ENCODE measurements around the gene HDLBP. TPM values are rescaled to one million over a fixed set of nuclear protein-coding genes. Genes with fewer than 3 reads are reported as not detected.

HDLBP gene
- total RNA-seq, 2 donors from 2014 or later: 274 to 287 TPM

DNA sequence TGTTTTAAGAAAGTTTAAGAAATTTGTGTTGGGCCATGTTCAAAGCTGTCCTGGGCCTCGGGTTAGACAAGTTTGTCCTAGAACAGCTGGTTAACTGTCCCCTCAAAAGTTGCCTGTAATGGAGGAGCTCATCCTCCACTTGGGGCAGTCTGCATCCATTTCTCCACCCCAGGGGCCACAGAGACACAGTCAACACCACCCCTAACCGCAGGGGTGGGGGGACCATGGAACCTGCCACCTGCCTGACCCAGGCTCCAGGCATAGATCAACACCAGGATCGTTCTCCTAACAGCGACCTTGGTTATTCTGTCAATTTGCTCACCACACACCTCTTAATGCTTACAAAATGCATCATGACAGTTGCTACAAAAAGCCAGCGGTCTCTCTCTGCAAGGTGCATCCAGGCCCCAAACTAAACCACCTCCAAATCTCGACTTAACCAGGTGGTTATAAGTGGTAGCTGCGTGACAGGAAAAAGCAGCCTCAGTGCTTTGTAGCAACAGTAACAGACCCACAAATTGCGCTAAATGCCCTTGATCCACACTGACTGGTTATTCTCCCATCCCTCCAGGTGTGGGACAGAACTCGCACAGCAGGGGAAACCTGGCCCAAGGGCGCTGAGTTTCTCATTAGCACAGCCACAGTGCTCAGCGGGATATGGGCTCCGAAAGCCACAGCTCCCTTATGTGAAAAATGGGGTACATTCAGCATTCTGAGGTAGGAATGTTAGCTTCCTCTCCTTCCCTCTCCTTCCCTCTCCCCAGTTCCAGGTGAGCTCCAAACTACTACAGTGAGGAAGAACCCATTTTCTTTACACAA, 48.0 kb downstream of the HDLBP start:
- DNase-seq (ENCODE audit: low spot score): peak; percentile 23
- Histone ChIP-seq H3K36me3 (peaks cover 65% of the 10 kb centered on the region), H3K27me3 (no peaks in the 10 kb centered on the region), H3K4me3 (no peak overlapping the region), H3K27ac (no peak overlapping the region), H3K9me3 (no peaks in the 10 kb centered on the region), H3K4me1 (peaks cover 0 to 30% of the 10 kb centered on the region in 2 donors)
- no peak for TF ChIP-seq CTCF (IDR thresholded peaks at IDR 0.05)

GRCh38 chr2:241265506-241265905, 50.0 kb downstream of the HDLBP start:
- Histone ChIP-seq H3K9me3 (no peaks in the 10 kb centered on the region), H3K27me3 (no peaks in the 10 kb centered on the region), H3K36me3 (peaks cover 84% of the 10 kb centered on the region), H3K4me3 (no peak overlapping the region), H3K4me1 (peaks cover 0 to 20% of the 10 kb centered on the region in 2 donors), H3K27ac (no peak overlapping the region)
- no peak for DNase-seq (ENCODE audit: low spot score)
- no peak for TF ChIP-seq CTCF (IDR thresholded peaks at IDR 0.05)

DNA sequence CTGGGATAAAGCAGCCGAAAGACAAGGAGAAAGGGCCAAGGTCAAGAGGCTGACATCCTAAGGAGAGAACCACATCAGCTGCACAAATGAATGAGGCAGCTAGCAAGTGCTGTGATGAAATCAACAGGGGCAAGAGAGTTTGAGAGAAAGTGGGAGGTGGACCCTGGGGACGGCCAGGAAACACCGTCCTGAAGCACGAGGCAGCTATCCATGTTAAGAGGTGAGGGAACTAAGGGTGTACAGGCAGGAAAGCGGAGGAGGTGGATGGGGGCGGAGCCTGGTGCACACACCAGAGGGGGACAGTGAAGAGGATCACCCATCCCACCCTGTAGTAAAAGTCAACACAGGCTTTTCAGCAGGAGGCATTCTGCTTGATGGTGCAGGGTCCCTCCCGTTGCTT, 52.4 kb downstream of the HDLBP start:
- Histone ChIP-seq H3K27ac (no peak overlapping the region), H3K9me3 (no peaks in the 10 kb centered on the region), H3K4me1 (no peaks in the 10 kb centered on the region), H3K27me3 (no peaks in the 10 kb centered on the region), H3K36me3 (peaks cover 99% of the 10 kb centered on the region), H3K4me3 (no peak overlapping the region)
- peak; percentile 40 for DNase-seq (ENCODE audit: low spot score)
- TF ChIP-seq CTCF (IDR thresholded peaks at IDR 0.05): no peak

- Histone ChIP-seq H3K9me3 (no peaks in the 10 kb centered on the region), H3K36me3 (peaks cover 98% of the 10 kb centered on the region)
- no peak for TF ChIP-seq CTCF (IDR thresholded peaks at IDR 0.05)
Observed at GRCh38 chr2:241261628-241262027, 53.8 kb downstream of the HDLBP start.

GRCh38 chr2:241260911-241261310, 54.6 kb downstream of the HDLBP start:
- Histone ChIP-seq H3K4me1 (no peaks in the 10 kb centered on the region), H3K27me3 (no peaks in the 10 kb centered on the region), H3K27ac (no peak overlapping the region), H3K36me3 (peaks cover 98% of the 10 kb centered on the region), H3K4me3 (no peak overlapping the region), H3K9me3 (no peaks in the 10 kb centered on the region)
- no peak for TF ChIP-seq CTCF (IDR thresholded peaks at IDR 0.05)
- DNase-seq (ENCODE audit: low spot score): no peak

More at GRCh38 chr2:241261628-241262027, 53.8 kb downstream of the HDLBP start:
- Histone ChIP-seq H3K4me1 (no peaks in the 10 kb centered on the region), H3K4me3 (no peak overlapping the region), H3K27ac (no peak overlapping the region), H3K27me3 (no peaks in the 10 kb centered on the region)
- DNase-seq (ENCODE audit: low spot score): peak; percentile 16
